ENCODE measurements around the gene MATN1.

Gene MATN1

DNA sequence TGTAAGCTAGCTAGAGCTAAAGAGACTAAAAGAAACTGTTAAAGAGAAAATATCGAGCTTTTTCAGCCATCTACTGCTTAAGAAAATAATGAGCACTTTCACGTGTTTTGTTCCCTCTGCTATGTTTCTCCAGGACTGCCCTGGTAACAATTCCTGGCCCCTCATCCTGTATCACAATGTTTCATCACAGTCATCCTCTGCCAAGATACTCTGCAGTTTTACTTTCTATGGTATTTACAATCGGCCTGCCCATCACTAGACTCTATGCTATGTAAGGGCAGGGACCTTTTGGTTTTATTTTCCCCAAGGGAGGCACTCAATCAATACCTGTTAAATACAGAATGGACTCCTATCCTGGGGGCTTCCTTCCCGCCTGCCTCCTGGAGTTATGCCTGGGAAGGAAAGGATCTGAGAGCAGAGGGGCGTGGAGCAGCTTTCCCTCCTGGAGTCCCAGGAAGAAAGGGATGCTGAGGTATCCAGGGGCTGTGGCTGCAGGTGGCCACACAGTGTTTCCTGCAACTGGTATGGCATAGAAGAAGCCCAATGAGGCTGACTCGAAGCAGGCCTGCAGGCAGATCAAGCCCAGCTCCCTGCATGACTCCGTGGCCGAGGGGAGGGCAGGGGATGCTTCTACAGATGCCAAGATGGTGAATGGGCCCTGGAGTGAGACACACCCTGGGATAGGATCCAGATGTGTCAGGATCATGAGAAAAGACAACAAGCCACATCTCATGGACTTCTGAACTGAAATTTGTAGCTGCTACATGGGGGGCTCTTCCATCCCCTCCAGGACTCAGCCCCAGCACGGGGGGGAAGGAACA, 52.9 kb downstream of the MATN1 start:
- DNase-seq (ENCODE audit: extremely low read depth, insufficient read length): no peak
- Histone ChIP-seq H3K36me3 (ENCODE audit: control insufficient read depth, insufficient read depth, low read length) (no peaks in the 10 kb centered on the region), H3K27me3 (replicated peaks; ENCODE audit: control insufficient read depth, insufficient read depth, low read length) (no peaks in the 10 kb centered on the region), H3K4me3 (replicated peaks; ENCODE audit: low read depth, low read length) (no peak overlapping the region)
- TF ChIP-seq, protein P1, sequence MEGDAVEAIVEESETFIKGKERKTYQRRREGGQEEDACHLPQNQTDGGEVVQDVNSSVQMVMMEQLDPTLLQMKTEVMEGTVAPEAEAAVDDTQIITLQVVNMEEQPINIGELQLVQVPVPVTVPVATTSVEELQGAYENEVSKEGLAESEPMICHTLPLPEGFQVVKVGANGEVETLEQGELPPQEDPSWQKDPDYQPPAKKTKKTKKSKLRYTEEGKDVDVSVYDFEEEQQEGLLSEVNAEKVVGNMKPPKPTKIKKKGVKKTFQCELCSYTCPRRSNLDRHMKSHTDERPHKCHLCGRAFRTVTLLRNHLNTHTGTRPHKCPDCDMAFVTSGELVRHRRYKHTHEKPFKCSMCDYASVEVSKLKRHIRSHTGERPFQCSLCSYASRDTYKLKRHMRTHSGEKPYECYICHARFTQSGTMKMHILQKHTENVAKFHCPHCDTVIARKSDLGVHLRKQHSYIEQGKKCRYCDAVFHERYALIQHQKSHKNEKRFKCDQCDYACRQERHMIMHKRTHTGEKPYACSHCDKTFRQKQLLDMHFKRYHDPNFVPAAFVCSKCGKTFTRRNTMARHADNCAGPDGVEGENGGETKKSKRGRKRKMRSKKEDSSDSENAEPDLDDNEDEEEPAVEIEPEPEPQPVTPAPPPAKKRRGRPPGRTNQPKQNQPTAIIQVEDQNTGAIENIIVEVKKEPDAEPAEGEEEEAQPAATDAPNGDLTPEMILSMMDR (IDR thresholded peaks at IDR 0.05; ENCODE audit: insufficient read depth, low read length, poor library complexity, severe bottlenecking): no peak

DNA sequence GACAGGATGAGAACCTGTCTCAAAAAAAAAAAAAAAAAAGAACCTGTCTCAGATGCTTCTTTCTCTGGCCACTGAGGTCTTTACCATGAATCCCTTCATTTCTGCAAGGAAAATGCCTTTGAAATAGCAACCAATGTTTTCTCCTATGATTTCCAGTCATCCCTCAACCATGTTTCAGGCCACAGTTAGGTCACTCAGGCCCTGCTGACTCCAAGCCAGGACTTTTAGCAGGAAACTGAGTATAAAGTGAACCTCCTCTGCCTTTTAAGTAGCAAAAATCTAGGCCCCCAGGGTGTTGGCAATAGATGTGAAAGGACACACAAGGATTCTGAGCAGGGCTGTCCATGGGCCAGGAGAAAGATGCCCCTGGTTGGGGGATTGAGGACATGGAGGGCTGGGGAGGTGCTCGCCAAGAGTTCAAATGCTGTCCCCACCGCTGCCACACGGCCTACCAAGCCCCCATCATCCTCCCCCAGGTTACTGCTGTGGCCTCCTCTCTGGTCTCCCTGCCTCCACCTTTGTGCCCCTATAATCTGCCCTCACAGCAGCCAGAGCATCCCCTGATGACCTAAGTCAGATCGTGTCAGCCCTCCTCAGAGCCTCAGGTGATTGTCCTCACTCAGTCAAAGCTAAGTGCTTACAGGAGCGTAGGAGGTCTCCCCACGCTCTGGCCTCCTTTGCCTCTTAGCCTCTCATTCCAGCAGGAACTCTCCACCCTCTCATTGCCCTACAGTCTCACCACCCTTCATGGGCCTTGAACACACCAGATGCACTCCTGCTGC, 54.6 kb downstream of the MATN1 start:
- Histone ChIP-seq H3K4me3 (replicated peaks; ENCODE audit: low read depth, low read length) (no peak overlapping the region), H3K36me3 (ENCODE audit: control insufficient read depth, insufficient read depth, low read length) (no peaks in the 10 kb centered on the region), H3K27me3 (replicated peaks; ENCODE audit: control insufficient read depth, insufficient read depth, low read length) (no peaks in the 10 kb centered on the region; the same call in 1 of the 2 replicates)
- TF ChIP-seq, protein P1 (IDR thresholded peaks at IDR 0.05; ENCODE audit: insufficient read depth, low read length, poor library complexity, severe bottlenecking): no peak
- no peak for DNase-seq (ENCODE audit: extremely low read depth, insufficient read length)

DNA sequence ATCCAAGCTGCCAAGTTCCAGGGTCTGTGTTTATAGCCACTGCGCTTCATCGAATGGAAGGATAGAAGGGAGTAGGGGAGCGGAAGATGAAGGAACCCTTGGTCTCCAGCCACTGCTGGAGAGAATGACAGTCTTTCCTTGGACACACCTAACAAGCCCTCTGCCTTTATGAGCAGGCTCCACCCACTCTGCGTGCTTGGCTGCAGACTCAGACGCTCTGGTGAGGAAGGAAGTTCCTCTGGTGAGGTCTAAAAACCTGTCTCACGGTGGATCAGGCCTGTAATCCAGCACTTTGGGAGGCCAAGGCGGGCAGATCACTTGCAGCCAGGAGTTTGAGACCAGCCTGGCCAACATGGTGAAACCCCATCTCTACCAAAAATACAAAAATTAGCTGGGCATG, 55.4 kb downstream of the MATN1 start:
- no peak for DNase-seq (ENCODE audit: extremely low read depth, insufficient read length)
- Histone ChIP-seq H3K4me3 (replicated peaks; ENCODE audit: low read depth, low read length) (no peak overlapping the region), H3K27me3 (replicated peaks; ENCODE audit: control insufficient read depth, insufficient read depth, low read length) (no peaks in the 10 kb centered on the region; the same call in 1 of the 2 replicates), H3K36me3 (ENCODE audit: control insufficient read depth, insufficient read depth, low read length) (no peaks in the 10 kb centered on the region)
- TF ChIP-seq, protein P1 (IDR thresholded peaks at IDR 0.05; ENCODE audit: insufficient read depth, low read length, poor library complexity, severe bottlenecking): no peak

DNA sequence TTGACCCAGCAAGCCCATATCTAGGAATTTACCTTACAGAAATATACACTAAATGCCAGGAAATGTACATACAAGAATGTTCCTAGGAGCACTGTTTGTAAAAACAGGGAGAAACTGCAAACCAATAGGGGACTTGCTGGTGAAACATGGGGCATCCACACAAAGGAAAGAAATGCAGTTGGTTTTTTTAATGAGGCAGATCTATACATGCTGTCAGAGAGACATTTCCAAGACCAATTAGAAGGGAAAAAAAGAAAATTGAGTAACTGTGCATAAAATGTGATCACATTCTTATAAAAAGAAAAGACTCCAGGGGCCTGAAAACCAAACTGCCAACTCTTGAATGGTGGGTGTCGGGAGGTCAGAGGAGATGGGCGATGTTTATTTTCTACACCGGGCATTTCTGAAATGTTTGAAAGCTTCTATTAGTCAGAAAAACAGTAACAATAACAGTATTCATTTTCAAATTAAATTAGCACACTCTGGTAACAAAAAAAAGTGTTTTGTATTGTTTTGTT, 56.6 kb downstream of the MATN1 start:
- TF ChIP-seq, protein P1 (IDR thresholded peaks at IDR 0.05; ENCODE audit: insufficient read depth, low read length, poor library complexity, severe bottlenecking): no peak
- no peaks in the 10 kb centered on the region for H3K36me3 ChIP-seq (ENCODE audit: control insufficient read depth, insufficient read depth, low read length)
- DNase-seq (ENCODE audit: extremely low read depth, insufficient read length): no peak
- no peak overlapping the region for H3K4me3 ChIP-seq (replicated peaks; ENCODE audit: low read depth, low read length)
- no peaks in the 10 kb centered on the region; the same call in 1 of the 2 replicates for H3K27me3 ChIP-seq (replicated peaks; ENCODE audit: control insufficient read depth, insufficient read depth, low read length)

DNA sequence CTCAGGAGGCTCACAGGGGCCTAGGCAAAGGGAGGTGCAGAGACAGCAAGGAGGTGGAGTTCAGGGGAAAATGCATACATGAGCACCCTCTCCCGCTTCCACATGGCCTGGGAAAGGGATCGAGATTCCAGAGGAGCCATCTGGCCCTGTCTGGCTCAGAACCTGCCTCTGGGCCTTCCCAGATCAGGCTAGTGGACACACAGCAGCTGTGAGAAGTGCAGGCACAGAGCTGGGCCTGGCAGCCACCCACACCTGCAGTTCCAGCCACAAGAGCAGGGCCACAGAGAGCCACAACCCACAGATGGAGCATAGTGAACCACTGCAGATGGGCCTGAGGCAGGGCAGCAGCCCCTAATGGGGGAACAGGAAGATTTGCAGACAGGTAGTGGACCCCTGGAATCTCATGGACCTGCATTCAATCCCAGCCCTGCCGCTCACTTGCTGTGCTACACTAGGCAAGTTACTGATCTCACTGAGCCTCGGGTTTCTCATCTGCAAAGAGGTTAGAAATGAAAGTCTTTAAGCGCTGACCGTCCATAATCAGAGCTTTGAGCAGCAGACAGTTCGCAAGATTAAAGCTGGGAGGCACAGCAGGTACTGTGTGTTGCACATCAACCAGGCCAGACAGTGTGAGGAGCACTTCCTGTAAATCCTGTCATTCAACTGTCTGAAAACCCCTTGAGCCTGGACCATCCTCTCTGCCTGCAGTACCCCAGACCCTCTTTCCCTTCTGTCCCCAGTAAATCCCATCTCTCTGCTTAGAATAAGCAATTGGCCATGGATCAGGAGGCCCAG, 58.0 kb downstream of the MATN1 start:
- no peak for DNase-seq (ENCODE audit: extremely low read depth, insufficient read length)
- H3K27me3 ChIP-seq (replicated peaks; ENCODE audit: control insufficient read depth, insufficient read depth, low read length): no peaks in the 10 kb centered on the region; the same call in 1 of the 2 replicates
- H3K4me3 ChIP-seq (replicated peaks; ENCODE audit: low read depth, low read length): no peak overlapping the region
- TF ChIP-seq, protein P1 (IDR thresholded peaks at IDR 0.05; ENCODE audit: insufficient read depth, low read length, poor library complexity, severe bottlenecking): no peak
- H3K36me3 ChIP-seq (ENCODE audit: control insufficient read depth, insufficient read depth, low read length): no peaks in the 10 kb centered on the region
